ENCODE results near the gene RARS1. TPM values are rescaled to one million over a fixed set of nuclear protein-coding genes. Genes with fewer than 3 reads are reported as not detected.
A peak's percentile ranks its signal among the peaks of the same experiment; 100 is the strongest.

The RARS1 gene
- 130 and 137 TPM in 2 replicates for total RNA-seq (2022)
- Bru-seq, nascent RNA, result percentile 94 among the genes with signal in this experiment
- BruChase-seq, experiment 1, labeled RNA remaining after a 6-hour chase, result percentile 93 among the genes with signal in this experiment
- percentile 93 among the genes with signal in this experiment for BruChase-seq, experiment 2, labeled RNA remaining after a 2-hour chase
- long read RNA-seq, transcript RARS-201 (15 exons, 2,146 nt), result major isoform, 182 of 201 reads
- long read RNA-seq, partial matches to known transcripts, result 11 of 201 reads
- long read RNA-seq, other reads (novel, unspliced or antisense), result 8 of 201 reads

GRCh38 chr5:168486136-168486879 lies at the start of gene RARS1:
RARS1 (plus strand) TSS chr5:168486471; CDS start chr5:168486499, 28 bp downstream.
- CTCF ChIA-PET, result interaction anchor here (0.5 to 0.9 kb wide), 4 partner anchors 13 to 893 kb away, joined by 3 to 5 read pairs (median 4); no protein-coding TSS in a partner anchor
- Mint-ChIP-seq H3K36me3 (ENCODE audit: insufficient read depth, unreplicated experiment) (peaks cover 50% of the 10 kb centered on the region), H3K27me3 (ENCODE audit: unreplicated experiment) (no peaks in the 10 kb centered on the region), H3K4me3 (ENCODE audit: low read depth, unreplicated experiment) (peak within 1 kb of the TSS; percentile 100), H3K4me1 (ENCODE audit: low read depth, unreplicated experiment) (peaks cover 25% of the 10 kb centered on the region), H3K9me3 (ENCODE audit: low read depth, unreplicated experiment) (no peaks in the 10 kb centered on the region), H3K27ac (ENCODE audit: unreplicated experiment) (peak within 1 kb of the TSS; percentile 95)
- BruUV-seq (replicated peaks), result TSS peak; percentile 50
- TF ChIP-seq CTCF (IDR thresholded peaks at IDR 0.05; ENCODE audit: unreplicated experiment), result peak; percentile 98
- peak; percentile 97 for DNase-seq
- intact Hi-C loops (cut with micrococcal nuclease; ENCODE audit: unreplicated experiment), result loop anchor here (2.0 to 5.0 kb wide), 2 partner anchors 171 to 218 kb away; no protein-coding TSS in a partner anchor

GRCh38 chr5:168438349-168438748 lies 47.9 kb upstream of the RARS1 start:
- intact Hi-C loops (cut with micrococcal nuclease; ENCODE audit: unreplicated experiment), result no loop called here
- TF ChIP-seq CTCF (IDR thresholded peaks at IDR 0.05; ENCODE audit: unreplicated experiment), result no peak
- no peak overlapping the region for H3K27ac Mint-ChIP-seq (ENCODE audit: unreplicated experiment)
- no peaks in the 10 kb centered on the region for H3K9me3 Mint-ChIP-seq (ENCODE audit: low read depth, unreplicated experiment)
- DNase-seq, result no peak
- CTCF ChIA-PET, result no interaction called here
- no peaks in the 10 kb centered on the region for H3K27me3 Mint-ChIP-seq (ENCODE audit: unreplicated experiment)
- H3K4me3 Mint-ChIP-seq (ENCODE audit: low read depth, unreplicated experiment), result no peak overlapping the region
- BruUV-seq (replicated peaks), result no TSS peak
- peaks cover 18% of the 10 kb centered on the region for H3K4me1 Mint-ChIP-seq (ENCODE audit: low read depth, unreplicated experiment)
- H3K36me3 Mint-ChIP-seq (ENCODE audit: insufficient read depth, unreplicated experiment), result peaks cover 75% of the 10 kb centered on the region

GRCh38 chr5:168443533-168443932 lies 42.7 kb upstream of the RARS1 start:
- intact Hi-C loops (cut with micrococcal nuclease; ENCODE audit: unreplicated experiment), result no loop called here
- H3K27ac Mint-ChIP-seq (ENCODE audit: unreplicated experiment), result peak overlapping the region; percentile 34
- peaks cover 75% of the 10 kb centered on the region for H3K36me3 Mint-ChIP-seq (ENCODE audit: insufficient read depth, unreplicated experiment)
- H3K4me3 Mint-ChIP-seq (ENCODE audit: low read depth, unreplicated experiment), result no peak overlapping the region
- H3K9me3 Mint-ChIP-seq (ENCODE audit: low read depth, unreplicated experiment), result no peaks in the 10 kb centered on the region
- no TSS peak for BruUV-seq (replicated peaks)
- no peaks in the 10 kb centered on the region for H3K4me1 Mint-ChIP-seq (ENCODE audit: low read depth, unreplicated experiment)
- CTCF ChIA-PET, result no interaction called here
- TF ChIP-seq CTCF (IDR thresholded peaks at IDR 0.05; ENCODE audit: unreplicated experiment), result no peak
- no peak for DNase-seq
- no peaks in the 10 kb centered on the region for H3K27me3 Mint-ChIP-seq (ENCODE audit: unreplicated experiment)

- H3K36me3 Mint-ChIP-seq (ENCODE audit: insufficient read depth, unreplicated experiment), result peaks cover 75% of the 10 kb centered on the region
- H3K4me1 Mint-ChIP-seq (ENCODE audit: low read depth, unreplicated experiment), result no peaks in the 10 kb centered on the region
- no peak for DNase-seq
- H3K9me3 Mint-ChIP-seq (ENCODE audit: low read depth, unreplicated experiment), result no peaks in the 10 kb centered on the region
- H3K4me3 Mint-ChIP-seq (ENCODE audit: low read depth, unreplicated experiment), result no peak overlapping the region
- no peaks in the 10 kb centered on the region for H3K27me3 Mint-ChIP-seq (ENCODE audit: unreplicated experiment)
- H3K27ac Mint-ChIP-seq (ENCODE audit: unreplicated experiment), result peak overlapping the region; percentile 34
- CTCF ChIA-PET, result no interaction called here
- no peak for TF ChIP-seq CTCF (IDR thresholded peaks at IDR 0.05; ENCODE audit: unreplicated experiment)
- intact Hi-C loops (cut with micrococcal nuclease; ENCODE audit: unreplicated experiment), result no loop called here
- no TSS peak for BruUV-seq (replicated peaks)
Measured at GRCh38 chr5:168443950-168444700, 42.1 kb upstream of the RARS1 start.

Measured in Calu3 (cell line).